WI38 (cell line): ENCODE results near the gene NPL.

Experiments
- H3K4me3 ChIP-seq: 2 replicates; pipeline ENCODE4 v1.5.1; 2011; ENCODE audit warnings: low read depth, mild to moderate bottlenecking, control low read depth, low read length
- TF ChIP-seq, protein P1 (sequence below): IDR thresholded peaks from 2 replicates; pipeline ENCODE4 v1.5.1; 2012; ENCODE audit warnings: low read depth, mild to moderate bottlenecking, control low read depth, low read length

The NPL gene

DNA sequence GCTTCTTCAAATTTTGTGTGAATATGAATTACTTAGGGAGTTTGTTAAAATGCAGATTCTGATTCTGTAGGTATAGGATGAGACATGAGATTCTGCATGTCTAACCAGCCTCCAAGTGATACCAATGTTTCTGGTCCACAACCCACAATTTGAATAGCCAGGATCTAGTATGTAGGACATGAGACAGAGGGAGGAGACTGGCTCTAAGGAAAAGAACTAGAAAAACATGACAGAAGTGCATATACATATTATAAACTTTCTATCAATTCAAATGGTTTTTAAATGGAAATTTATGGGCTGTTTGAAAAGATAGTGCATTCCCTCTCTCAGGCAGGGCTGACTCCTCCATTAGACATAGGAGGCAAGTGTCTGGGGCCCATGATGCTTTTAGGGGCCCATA, 33.9 kb upstream of the NPL start:
- TF ChIP-seq, protein P1, sequence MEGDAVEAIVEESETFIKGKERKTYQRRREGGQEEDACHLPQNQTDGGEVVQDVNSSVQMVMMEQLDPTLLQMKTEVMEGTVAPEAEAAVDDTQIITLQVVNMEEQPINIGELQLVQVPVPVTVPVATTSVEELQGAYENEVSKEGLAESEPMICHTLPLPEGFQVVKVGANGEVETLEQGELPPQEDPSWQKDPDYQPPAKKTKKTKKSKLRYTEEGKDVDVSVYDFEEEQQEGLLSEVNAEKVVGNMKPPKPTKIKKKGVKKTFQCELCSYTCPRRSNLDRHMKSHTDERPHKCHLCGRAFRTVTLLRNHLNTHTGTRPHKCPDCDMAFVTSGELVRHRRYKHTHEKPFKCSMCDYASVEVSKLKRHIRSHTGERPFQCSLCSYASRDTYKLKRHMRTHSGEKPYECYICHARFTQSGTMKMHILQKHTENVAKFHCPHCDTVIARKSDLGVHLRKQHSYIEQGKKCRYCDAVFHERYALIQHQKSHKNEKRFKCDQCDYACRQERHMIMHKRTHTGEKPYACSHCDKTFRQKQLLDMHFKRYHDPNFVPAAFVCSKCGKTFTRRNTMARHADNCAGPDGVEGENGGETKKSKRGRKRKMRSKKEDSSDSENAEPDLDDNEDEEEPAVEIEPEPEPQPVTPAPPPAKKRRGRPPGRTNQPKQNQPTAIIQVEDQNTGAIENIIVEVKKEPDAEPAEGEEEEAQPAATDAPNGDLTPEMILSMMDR, result no peak
- no peak overlapping the region for H3K4me3 ChIP-seq

DNA sequence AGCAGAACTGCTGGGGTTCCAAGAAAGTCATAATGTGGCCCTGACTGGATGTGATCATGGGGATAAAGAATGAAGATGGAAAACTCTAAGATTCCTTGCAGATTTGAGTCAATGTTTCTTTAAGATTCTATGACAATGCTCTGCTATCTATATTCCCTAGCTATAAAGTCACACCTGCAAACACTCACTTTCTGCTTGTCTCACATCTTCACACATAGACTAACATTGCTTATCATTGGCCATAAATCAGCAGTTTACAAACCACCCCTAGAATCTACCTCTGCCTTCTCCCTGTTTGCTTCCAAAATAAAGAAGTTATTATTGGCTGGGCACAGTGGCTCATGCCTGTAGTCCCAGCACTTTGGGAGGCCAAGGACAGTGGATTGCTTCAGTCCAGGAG, 33.1 kb upstream of the NPL start:
- no peak overlapping the region for H3K4me3 ChIP-seq
- TF ChIP-seq, protein P1, result no peak

DNA sequence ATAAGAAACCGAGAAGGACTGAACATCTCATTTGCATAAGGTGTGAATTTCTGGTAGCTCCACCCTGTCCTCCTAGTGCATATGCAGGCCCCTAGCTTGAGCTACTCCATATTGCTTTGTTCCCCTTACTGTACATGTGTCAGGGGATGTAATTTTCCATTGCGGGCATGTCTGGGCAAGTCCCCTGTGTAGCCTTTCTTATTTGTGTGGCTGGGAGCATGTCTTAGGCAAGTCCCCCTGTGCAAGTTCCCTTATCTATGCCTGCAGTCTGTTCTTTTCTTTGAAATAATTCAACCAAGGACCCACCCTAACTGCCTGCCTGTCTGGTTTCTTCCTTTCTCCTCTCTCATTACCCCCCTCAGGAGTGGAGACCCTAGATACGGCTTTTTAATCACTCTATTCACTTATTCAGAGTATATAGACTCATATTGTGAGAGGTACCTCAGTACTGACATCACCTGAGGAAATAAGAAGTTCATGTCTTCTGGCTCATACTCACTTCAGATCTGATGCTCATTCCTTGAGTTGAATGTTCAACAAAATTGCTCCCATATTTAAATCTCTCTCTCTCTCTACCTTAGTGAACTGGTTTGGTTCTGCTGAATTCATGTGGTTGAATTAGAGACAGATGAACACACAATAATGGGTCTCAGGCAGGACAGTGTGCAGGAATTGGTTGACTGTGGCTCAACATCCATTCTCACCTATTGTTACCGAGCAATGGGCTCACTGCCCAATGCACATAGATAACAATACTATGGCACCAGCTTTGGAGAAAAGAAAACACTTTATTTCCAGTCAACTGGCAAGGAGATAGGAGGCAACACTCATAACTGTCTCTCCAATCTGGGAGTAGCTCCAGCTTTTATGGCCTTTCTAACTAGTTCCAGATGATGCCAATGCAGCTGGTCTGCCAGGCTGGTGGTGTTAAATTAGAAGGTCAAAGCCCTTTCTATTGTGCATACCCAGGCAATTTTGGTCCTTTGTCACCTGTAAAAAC, 27.9 kb upstream of the NPL start:
- TF ChIP-seq, protein P1, result no peak
- H3K4me3 ChIP-seq, result no peak overlapping the region

DNA sequence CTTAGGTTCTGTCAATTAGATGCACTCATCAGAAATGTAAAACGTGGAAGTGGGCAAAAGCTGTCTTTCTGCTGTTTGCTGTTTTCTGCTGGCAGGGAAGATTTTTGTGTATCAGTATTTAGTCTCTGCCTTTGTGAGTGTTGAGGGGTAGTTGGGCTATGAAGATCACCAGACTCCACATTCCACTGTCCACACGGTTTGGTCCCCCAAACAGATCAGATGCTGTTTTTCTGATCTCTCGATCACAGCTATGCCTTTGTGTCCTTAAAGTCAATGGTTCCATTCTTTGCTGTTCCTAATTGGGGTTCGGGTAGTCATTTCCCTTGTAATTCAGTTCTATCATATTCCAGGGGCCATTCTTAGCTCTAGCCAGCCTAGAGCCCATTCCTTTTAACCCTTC, 27.0 kb upstream of the NPL start:
- TF ChIP-seq, protein P1, result no peak
- H3K4me3 ChIP-seq, result no peak overlapping the region

DNA sequence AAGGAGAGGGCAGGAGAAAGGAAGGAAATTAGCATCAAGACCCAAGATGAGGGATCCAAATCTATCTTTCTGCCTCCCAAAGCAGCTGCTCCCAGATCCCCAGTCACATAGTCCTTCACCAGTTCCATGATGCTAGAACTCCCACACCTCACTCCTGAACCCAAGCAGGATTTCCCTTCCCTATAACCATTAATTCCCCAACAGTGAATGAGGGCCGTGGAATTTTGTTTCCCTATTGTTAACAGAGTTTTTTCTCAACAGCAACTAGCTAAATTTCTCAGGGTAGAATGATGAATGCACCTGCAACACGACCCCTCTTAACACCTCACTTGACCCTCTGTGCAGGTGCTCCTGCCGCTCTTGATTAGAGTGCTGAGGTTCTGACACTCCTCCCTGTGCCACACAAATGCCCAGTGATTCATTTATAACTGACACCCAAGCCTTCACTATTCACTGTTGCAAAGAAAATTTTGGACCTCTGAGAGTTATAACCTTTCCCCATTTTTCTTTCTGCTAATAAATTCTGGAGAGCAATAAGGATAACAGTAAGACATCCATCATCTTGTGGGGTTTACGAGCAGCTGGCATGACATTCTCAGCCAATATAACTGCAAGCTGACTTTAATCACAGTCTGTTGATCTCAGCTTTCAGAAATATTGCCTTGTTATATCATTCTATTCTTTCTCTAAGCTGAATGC, 25.4 kb upstream of the NPL start:
- H3K4me3 ChIP-seq, result no peak overlapping the region
- TF ChIP-seq, protein P1, result no peak

DNA sequence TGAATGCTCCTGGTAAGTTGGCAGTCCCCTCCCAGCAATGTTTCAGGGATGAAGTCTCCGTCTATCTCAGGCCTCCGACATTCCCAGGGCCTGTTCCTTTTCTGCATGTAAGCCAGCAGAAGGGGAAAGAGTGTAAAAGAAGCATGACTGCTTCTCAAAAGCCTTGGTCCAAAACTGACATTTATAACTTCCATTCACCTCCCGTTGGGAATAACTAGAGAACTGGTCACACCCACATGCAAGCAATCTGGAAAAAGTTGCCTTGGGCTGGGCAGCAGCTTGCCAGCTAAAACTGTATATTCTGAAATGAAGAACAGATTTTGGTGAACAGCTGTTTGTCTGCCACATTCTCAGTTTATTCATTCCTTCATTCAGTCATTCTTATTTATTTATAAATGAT, 24.2 kb upstream of the NPL start:
- TF ChIP-seq, protein P1, result no peak
- H3K4me3 ChIP-seq, result no peak overlapping the region

DNA sequence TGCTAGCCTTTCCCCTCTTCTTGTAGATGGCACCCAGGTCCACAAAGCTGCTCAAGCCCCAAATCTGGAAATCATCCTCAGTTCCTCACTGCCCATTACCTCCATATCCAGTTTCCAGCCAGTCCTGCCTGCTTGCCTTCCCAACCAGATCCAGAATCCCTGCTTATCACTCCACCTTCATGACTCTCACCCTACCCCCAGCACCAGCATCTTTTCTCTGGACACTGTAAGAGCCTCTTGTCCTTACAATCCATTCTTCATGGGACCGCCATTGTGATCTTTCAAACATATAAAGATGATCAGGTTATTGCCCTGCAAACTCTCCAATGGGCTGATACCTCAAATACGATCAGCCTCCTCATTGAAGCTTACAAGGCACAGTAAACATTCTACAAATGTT, 23.5 kb upstream of the NPL start:
- TF ChIP-seq, protein P1, result no peak
- no peak overlapping the region for H3K4me3 ChIP-seq
